SK-N-SH treated with all-trans-retinoic acid at 6 μM for 48 hours (cell line): ENCODE measurements around the gene GARIN1A.
"Not testable (repeated sequence)": the region's sequence is repeated elsewhere in the genome, so short reads cannot be mapped to it uniquely, and the experiment has no call there.

Source experiments
- GLIS3 ChIP-seq: fragments of 250-450 bp; sonication (Bioruptor Pico); IDR thresholded peaks from 2 replicates; pipeline ENCODE4 v1.5.0; 2020; ENCODE audit warnings: mild to moderate bottlenecking, moderate library complexity
- OSR1 ChIP-seq: fragments of 250-450 bp; sonication (Bioruptor Pico); IDR thresholded peaks from 2 replicates; pipeline ENCODE4 v1.8.0; 2022; ENCODE audit warnings: moderate library complexity, mild to moderate bottlenecking, inconsistent platforms
- ZFP3 ChIP-seq: fragments of 250-450 bp; sonication (Bioruptor Pico); IDR thresholded peaks from 2 replicates; pipeline ENCODE4 v1.5.0; 2020; ENCODE audit warnings: mild to moderate bottlenecking, moderate library complexity
- ZFP30 ChIP-seq: fragments of 450-650 bp; formaldehyde crosslinking; IDR thresholded peaks from 2 replicates; pipeline ENCODE4 v1.5.0; 2022; ENCODE audit warnings: mild to moderate bottlenecking, moderate library complexity
- TF ChIP-seq, protein P1 (sequence below): fragments of 250-450 bp; sonication (Bioruptor Pico); IDR thresholded peaks from 2 replicates; pipeline ENCODE4 v1.8.0; 2020; ENCODE audit warnings: mild to moderate bottlenecking, moderate library complexity, borderline replicate concordance
- TF ChIP-seq, protein P2 (sequence below): fragments of 250-450 bp; sonication (Bioruptor Pico); IDR thresholded peaks from 2 replicates; pipeline ENCODE4 v1.5.1; 2020; ENCODE audit warnings: low read depth, mild to moderate bottlenecking, moderate library complexity

DNA sequence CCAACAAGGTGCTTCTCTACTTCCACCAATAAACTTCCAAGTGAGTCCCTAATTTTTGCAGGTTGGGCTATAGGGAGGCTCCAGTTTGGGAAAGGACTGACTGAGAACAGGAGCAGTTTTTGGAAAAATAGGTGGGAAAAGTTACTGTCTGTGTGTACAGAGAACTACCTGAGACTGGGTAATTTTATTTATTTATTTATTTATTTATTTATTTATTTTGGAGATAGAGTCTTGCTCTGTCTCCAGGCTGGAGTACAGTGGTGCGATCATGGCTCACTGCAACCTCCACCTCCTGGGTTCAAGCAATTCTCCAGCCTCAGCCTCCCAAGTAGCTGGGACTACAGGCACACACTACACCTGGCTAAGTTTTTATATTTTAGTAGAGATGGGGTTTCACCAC, 11.2 kb downstream of the GARIN1A start:
- TF ChIP-seq, protein P1, sequence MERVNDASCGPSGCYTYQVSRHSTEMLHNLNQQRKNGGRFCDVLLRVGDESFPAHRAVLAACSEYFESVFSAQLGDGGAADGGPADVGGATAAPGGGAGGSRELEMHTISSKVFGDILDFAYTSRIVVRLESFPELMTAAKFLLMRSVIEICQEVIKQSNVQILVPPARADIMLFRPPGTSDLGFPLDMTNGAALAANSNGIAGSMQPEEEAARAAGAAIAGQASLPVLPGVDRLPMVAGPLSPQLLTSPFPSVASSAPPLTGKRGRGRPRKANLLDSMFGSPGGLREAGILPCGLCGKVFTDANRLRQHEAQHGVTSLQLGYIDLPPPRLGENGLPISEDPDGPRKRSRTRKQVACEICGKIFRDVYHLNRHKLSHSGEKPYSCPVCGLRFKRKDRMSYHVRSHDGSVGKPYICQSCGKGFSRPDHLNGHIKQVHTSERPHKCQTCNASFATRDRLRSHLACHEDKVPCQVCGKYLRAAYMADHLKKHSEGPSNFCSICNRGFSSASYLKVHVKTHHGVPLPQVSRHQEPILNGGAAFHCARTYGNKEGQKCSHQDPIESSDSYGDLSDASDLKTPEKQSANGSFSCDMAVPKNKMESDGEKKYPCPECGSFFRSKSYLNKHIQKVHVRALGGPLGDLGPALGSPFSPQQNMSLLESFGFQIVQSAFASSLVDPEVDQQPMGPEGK (CRISPR knock-in tag), result not testable (repeated sequence)
- TF ChIP-seq OSR1 (CRISPR knock-in tag); GLIS3 (CRISPR knock-in tag); ZFP30; ZFP3 (CRISPR knock-in tag): not testable (repeated sequence)
- TF ChIP-seq, protein P2, sequence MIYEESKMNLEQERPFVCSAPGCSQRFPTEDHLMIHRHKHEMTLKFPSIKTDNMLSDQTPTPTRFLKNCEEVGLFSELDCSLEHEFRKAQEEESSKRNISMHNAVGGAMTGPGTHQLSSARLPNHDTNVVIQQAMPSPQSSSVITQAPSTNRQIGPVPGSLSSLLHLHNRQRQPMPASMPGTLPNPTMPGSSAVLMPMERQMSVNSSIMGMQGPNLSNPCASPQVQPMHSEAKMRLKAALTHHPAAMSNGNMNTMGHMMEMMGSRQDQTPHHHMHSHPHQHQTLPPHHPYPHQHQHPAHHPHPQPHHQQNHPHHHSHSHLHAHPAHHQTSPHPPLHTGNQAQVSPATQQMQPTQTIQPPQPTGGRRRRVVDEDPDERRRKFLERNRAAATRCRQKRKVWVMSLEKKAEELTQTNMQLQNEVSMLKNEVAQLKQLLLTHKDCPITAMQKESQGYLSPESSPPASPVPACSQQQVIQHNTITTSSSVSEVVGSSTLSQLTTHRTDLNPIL (CRISPR knock-in tag), result not testable (repeated sequence)
